Naive thymus-derived CD4-positive, alpha-beta T cell (primary cell): ENCODE data around the gene ASIC2. TPM values are rescaled to one million over a fixed set of nuclear protein-coding genes. Genes with fewer than 3 reads are reported as not detected.

Experiments used
- ATAC-seq: fragments of 150-1000 bp; cut with Tn5 transposase; 2 replicates; pipeline ENCODE4 v1.10.0; 2021; ENCODE audit warnings: mild to moderate bottlenecking, moderate library complexity
- CTCF ChIA-PET: fragments of 350-600 bp; sonication (Branson Sonifier 250); formaldehyde crosslinking; loops from one replicate; lab custom pipeline; 2021; ENCODE audit warnings: antibody characterized with exemption; lab: Charles Lee
- POLR2A ChIA-PET: fragments of 350-600 bp; sonication (Branson Sonifier 250); formaldehyde crosslinking; loops from one replicate; lab custom pipeline; 2021; ENCODE audit warnings: antibody characterized with exemption, inconsistent platforms; lab: Charles Lee
- DNase-seq, 9 donors: peaks; one replicate each; pipeline versions ENCODE4 v3.0.0 to v3.0.0-alpha.2; 2020 to 2022; ENCODE audit warnings: mixed read lengths in 1 of 9
- H3K27ac ChIP-seq: one replicate; pipeline ENCODE4 v1.7.0; 2013; ENCODE audit warnings: mild to moderate bottlenecking, low read depth, low read length, moderate library complexity
- H3K27me3 ChIP-seq, 2 donors: one replicate each; pipeline ENCODE4 v1.7.0; 2013; ENCODE audit warnings: low read length in 2 of 2, mild to moderate bottlenecking in 2 of 2, moderate library complexity in 2 of 2; ENCODE audit not compliant: control insufficient read depth in 2 of 2, insufficient read depth in 2 of 2
- H3K36me3 ChIP-seq, 3 experiments: 1 replicate in 2 of 3; 2 replicates in 1 of 3; pipeline ENCODE4 v1.7.0; 2013; ENCODE audit warnings: low read length in 3 of 3, mild to moderate bottlenecking in 3 of 3, moderate library complexity in 1 of 3; ENCODE audit not compliant: insufficient read depth in 3 of 3, control insufficient read depth in 2 of 3
- H3K4me1 ChIP-seq, 2 donors: one replicate each; pipeline ENCODE4 v1.7.0; 2013; ENCODE audit warnings: low read length in 2 of 2, mild to moderate bottlenecking in 2 of 2, moderate library complexity in 1 of 2; ENCODE audit not compliant: control insufficient read depth in 2 of 2, insufficient read depth in 2 of 2
- H3K4me3 ChIP-seq: 2 replicates; pipeline ENCODE4 v1.7.0; 2013; ENCODE audit warnings: mild to moderate bottlenecking, low read length
- H3K9me3 ChIP-seq, 3 experiments: 1 replicate in 2 of 3; 2 replicates in 1 of 3; pipeline ENCODE4 v1.7.0; 2013; ENCODE audit warnings: low read length in 3 of 3; ENCODE audit not compliant: control insufficient read depth in 2 of 3
- H3K27ac Mint-ChIP-seq, 9 donors: one replicate each; pipeline ENCODE4 v1.8.0; 2020 to 2022; ENCODE audit warnings: mixed read lengths in 9 of 9, mild to moderate bottlenecking in 8 of 9, moderate library complexity in 5 of 9, inconsistent platforms in 2 of 9
- H3K27me3 Mint-ChIP-seq, 5 donors: one replicate each; pipeline ENCODE4 v1.8.0; 2021 to 2022; ENCODE audit warnings: mixed read lengths in 5 of 5, mild to moderate bottlenecking in 1 of 5
- H3K36me3 Mint-ChIP-seq, 5 donors: one replicate each; pipeline ENCODE4 v1.8.0; 2020 to 2022; ENCODE audit warnings: mixed read lengths in 5 of 5, mild to moderate bottlenecking in 3 of 5, inconsistent platforms in 1 of 5
- H3K4me1 Mint-ChIP-seq, 7 donors: one replicate each; pipeline ENCODE4 v1.8.0; 2020 to 2022; ENCODE audit warnings: mixed read lengths in 7 of 7, mild to moderate bottlenecking in 3 of 7, inconsistent platforms in 1 of 7
- H3K4me3 Mint-ChIP-seq, 10 donors: one replicate each; pipeline ENCODE4 v1.8.0; 2020 to 2022; ENCODE audit warnings: mild to moderate bottlenecking in 10 of 10, mixed read lengths in 10 of 10, moderate library complexity in 6 of 10, inconsistent platforms in 2 of 10
- H3K9me3 Mint-ChIP-seq, 11 donors: one replicate each; pipeline ENCODE4 v1.8.0; 2020 to 2022; ENCODE audit warnings: mixed read lengths in 11 of 11, mild to moderate bottlenecking in 4 of 11, inconsistent platforms in 1 of 11, moderate library complexity in 1 of 11
- intact Hi-C, 2 donors: fragments of 100-400 bp; cut with micrococcal nuclease; formaldehyde crosslinking; loops; one replicate each; pipeline ENCODE4 v1.15.1; 2023
- polyA plus RNA-seq, 2 donors: library from polyadenylated mRNA; unstranded; fragments of 300-500 nt; fragmentation: Illumina TruSeq; gene quantifications; one replicate each; pipeline ENCODE4 v1.2.3, GENCODE V29; 2021
- total RNA-seq, 6 experiments: library from RNA in 5 of 6; stranded (reverse) in 5 of 6; gene quantifications; 1 replicate in 5 of 6; 2 replicates in 1 of 6; pipeline ENCODE4 v1.2.3 and lab custom pipeline; 2021 to 2026

ASIC2 gene
- total and polyA plus RNA-seq, 7 experiments from 2014 or later, result not detected

DNA sequence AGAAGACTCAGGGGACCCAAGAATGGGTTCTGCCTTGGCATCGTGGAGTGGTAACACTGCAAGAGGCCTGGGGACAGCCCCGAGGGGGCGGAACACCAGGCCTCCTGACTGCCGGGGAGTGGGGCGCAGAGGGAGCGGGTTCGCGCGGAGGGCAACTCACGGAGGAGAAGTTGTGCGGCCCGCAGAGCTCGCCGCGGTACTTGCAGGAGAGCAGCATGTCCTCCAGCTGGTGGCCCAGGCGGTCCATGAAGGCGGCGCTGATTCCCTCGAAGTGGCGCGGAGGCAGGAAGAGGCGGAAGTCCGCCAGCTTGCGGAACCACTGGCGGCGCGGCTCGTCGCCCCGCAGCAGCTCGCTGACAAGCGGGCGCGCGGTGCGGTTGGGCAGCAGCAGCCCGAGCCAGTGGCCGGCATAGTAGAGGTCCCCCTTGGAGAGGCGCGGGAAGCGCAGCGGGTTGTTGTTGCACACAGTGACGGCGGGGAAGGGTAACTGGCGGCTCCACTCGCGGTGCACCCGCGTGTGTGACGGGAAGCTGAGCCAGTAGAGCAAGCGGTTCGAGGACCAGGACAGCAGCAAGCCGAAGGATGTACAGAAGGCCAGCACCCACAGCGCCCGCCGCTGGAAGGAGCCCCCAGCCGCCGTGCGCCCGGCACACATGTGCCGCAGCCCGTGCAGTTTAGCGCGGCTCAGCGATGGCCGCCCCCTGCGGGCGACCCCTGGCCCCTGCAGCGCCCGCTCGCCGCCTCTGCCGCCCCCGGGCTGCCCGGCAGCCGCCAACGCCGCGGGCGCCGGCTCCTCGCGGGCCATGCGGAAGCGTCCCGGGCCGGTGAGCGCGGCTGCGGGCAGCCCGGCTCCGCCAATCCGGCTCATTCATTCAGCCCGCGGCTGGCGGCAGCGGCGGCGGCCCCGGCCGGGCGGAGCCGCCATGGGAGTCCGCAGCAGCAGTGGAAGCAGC, 1.6 kb downstream of the ASIC2 start:
- intact Hi-C loops, result no loop called here
- H3K4me3 ChIP-seq, result no peak overlapping the region
- Mint-ChIP-seq H3K36me3 (peaks cover 0 to 6% (median 0%) of the 10 kb centered on the region in 5 donors), H3K27me3 (peaks cover 54 to 66% (median 59%) of the 10 kb centered on the region in 5 donors), H3K27ac (no peak overlapping the region), H3K4me3 (peak overlapping the region in 9 of 10 donors; percentile 34 to 82 (median 61)), H3K4me1 (peaks cover 3 to 15% (median 10%) of the 10 kb centered on the region in 7 donors), H3K9me3 (peaks cover 0 to 7% (median 0%) of the 10 kb centered on the region in 11 donors)
- H3K27me3 ChIP-seq, result peaks cover 0 to 6% of the 10 kb centered on the region in 2 donors
- H3K36me3 ChIP-seq, result no peaks in the 10 kb centered on the region
- ChIA-PET CTCF (no interaction called here), POLR2A (no interaction called here)
- no peak overlapping the region for H3K27ac ChIP-seq
- no peak for DNase-seq
- no peaks in the 10 kb centered on the region for H3K9me3 ChIP-seq
- no peaks in the 10 kb centered on the region for H3K4me1 ChIP-seq
- ATAC-seq, result no peak

DNA sequence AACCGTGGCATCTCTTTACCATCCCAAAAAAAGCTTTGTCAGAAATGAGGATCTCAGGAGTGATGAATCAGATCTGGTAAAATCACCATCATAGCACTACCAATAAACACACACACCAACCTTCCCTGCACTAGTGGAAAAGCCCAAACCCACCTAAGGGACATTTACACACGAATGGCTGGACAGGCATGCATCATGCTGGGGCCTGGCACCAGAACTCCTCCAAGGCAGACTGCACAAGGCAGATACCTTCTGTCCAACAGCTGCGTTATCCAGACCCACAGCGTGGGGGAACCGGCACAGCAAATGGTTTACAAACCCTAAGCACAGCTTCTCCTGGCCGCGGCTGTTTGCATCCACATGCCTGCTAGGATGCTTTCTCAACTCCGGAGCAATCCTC, 2.8 kb downstream of the ASIC2 start:
- no peak overlapping the region for H3K27ac ChIP-seq
- peaks cover 53 to 65% (median 61%) of the 10 kb centered on the region in 5 donors for H3K27me3 Mint-ChIP-seq
- H3K27ac Mint-ChIP-seq, result no peak overlapping the region
- H3K36me3 Mint-ChIP-seq, result peaks cover 0 to 6% (median 0%) of the 10 kb centered on the region in 5 donors
- ChIA-PET CTCF (no interaction called here), POLR2A (no interaction called here)
- intact Hi-C loops, result no loop called here
- ATAC-seq, result no peak
- peaks cover 0 to 8% (median 0%) of the 10 kb centered on the region in 11 donors for H3K9me3 Mint-ChIP-seq
- DNase-seq, result no peak
- H3K4me3 Mint-ChIP-seq, result no peak overlapping the region
- peaks cover 3 to 15% (median 10%) of the 10 kb centered on the region in 7 donors for H3K4me1 Mint-ChIP-seq
- no peak overlapping the region for H3K4me3 ChIP-seq
- no peaks in the 10 kb centered on the region for H3K36me3 ChIP-seq
- H3K4me1 ChIP-seq, result no peaks in the 10 kb centered on the region
- H3K27me3 ChIP-seq, result peaks cover 0 to 6% of the 10 kb centered on the region in 2 donors
- H3K9me3 ChIP-seq, result no peaks in the 10 kb centered on the region

DNA sequence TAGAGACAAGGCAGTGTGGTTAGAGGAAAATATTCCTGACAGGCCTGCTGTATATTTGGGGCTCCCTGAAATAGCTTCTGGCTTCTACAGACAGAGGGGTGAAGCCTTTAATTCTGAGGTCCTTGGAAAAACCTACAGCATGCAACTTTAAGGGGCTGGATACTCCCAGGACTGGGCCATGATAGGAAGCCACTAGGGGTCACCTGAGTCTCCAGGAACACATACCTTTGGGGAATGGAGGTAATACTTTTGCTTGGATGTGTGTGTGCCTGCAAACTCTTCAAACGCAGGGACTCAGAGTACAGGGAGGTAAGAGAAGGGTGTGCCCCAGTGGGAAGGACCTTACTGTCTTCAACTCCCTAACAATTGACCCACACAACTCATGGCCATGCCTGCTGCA, 4.1 kb downstream of the ASIC2 start:
- no peak overlapping the region for H3K4me3 ChIP-seq
- ChIA-PET POLR2A (no interaction called here), CTCF (no interaction called here)
- no peak overlapping the region for H3K27ac ChIP-seq
- no peak for DNase-seq
- no peaks in the 10 kb centered on the region for H3K27me3 ChIP-seq
- H3K27ac Mint-ChIP-seq, result no peak overlapping the region
- no peaks in the 10 kb centered on the region for H3K9me3 ChIP-seq
- peaks cover 0 to 8% (median 0%) of the 10 kb centered on the region in 11 donors for H3K9me3 Mint-ChIP-seq
- H3K4me3 Mint-ChIP-seq, result no peak overlapping the region
- intact Hi-C loops, result no loop called here
- H3K36me3 Mint-ChIP-seq, result peaks cover 0 to 6% (median 0%) of the 10 kb centered on the region in 5 donors
- no peaks in the 10 kb centered on the region for H3K36me3 ChIP-seq
- H3K4me1 ChIP-seq, result no peaks in the 10 kb centered on the region
- H3K27me3 Mint-ChIP-seq, result peaks cover 42 to 54% (median 48%) of the 10 kb centered on the region in 5 donors
- H3K4me1 Mint-ChIP-seq, result peaks cover 3 to 12% (median 10%) of the 10 kb centered on the region in 7 donors
- no peak for ATAC-seq

DNA sequence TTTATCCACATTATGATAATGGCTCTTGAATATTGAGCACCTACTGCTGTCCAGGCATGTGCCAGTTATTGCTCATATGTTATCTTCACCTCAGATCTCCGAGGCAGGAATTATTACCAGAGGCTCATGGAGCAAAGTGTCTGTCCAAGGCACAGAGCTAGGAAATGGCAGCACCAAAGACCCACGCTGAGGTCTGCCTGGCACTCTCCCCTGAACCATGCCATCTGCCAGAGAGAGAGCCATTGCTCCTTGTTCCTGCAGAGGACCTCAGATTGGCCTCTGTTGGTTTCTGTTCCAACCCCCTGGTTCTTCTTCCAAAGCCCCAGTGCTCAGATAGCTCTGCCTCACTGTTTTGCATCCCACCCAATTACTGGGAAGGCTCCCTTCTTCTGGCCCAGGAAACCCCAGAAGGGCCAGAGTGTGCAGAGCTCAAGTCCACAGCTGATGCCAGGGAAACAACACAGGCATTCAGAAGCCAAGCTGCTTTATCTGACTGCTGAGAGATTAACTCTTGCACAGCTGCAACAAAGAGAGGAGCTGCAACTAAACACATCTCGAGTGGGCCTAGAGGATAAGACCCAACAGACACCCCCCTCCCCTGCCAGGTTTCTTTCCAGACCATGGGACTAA, 5.9 kb downstream of the ASIC2 start:
- POLR2A ChIA-PET, result no interaction called here
- Histone ChIP-seq H3K27ac (no peak overlapping the region), H3K9me3 (no peaks in the 10 kb centered on the region), H3K27me3 (no peaks in the 10 kb centered on the region), H3K36me3 (no peaks in the 10 kb centered on the region), H3K4me1 (no peaks in the 10 kb centered on the region), H3K4me3 (no peak overlapping the region)
- no peaks in the 10 kb centered on the region for H3K36me3 Mint-ChIP-seq
- no peak overlapping the region for H3K27ac Mint-ChIP-seq
- peaks cover 3 to 11% (median 8%) of the 10 kb centered on the region in 7 donors for H3K4me1 Mint-ChIP-seq
- H3K9me3 Mint-ChIP-seq, result peaks cover 0 to 3% (median 0%) of the 10 kb centered on the region in 11 donors
- no peak overlapping the region for H3K4me3 Mint-ChIP-seq
- H3K27me3 Mint-ChIP-seq, result peaks cover 31 to 46% (median 45%) of the 10 kb centered on the region in 5 donors
- CTCF ChIA-PET, result no interaction called here
- ATAC-seq, result no peak
- no peak for DNase-seq
- intact Hi-C loops, result no loop called here

DNA sequence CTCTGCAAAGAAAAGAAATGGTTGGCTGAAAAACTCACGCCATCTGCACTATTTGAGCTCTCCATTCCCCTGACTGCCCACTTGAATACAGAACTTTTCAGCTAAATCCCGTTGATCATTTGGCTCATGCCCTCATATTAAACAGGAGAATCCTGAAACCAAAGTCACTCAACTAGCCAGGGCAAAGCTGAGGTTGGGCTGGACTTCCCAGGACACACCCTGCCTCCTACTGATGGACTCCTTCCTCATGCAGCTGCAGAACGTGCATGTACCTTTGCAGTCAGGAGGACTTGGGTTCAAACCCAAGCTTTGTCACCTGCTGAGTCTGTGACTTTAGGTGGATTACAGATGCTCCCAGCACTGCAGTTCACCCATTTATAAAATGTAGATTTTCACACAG, 7.7 kb downstream of the ASIC2 start:
- Mint-ChIP-seq H3K27me3 (peaks cover 22 to 34% (median 33%) of the 10 kb centered on the region in 5 donors), H3K4me1 (no peaks in the 10 kb centered on the region), H3K36me3 (no peaks in the 10 kb centered on the region), H3K9me3 (peaks cover 0 to 3% (median 0%) of the 10 kb centered on the region in 11 donors), H3K4me3 (no peak overlapping the region), H3K27ac (no peak overlapping the region)
- DNase-seq (no peak), ATAC-seq (no peak)
- H3K27me3 ChIP-seq, result no peaks in the 10 kb centered on the region
- no peaks in the 10 kb centered on the region for H3K4me1 ChIP-seq
- no peak overlapping the region for H3K4me3 ChIP-seq
- CTCF ChIA-PET, result no interaction called here
- no peaks in the 10 kb centered on the region for H3K36me3 ChIP-seq
- H3K27ac ChIP-seq, result no peak overlapping the region
- no peaks in the 10 kb centered on the region for H3K9me3 ChIP-seq
- POLR2A ChIA-PET, result no interaction called here
- intact Hi-C loops, result no loop called here

DNA sequence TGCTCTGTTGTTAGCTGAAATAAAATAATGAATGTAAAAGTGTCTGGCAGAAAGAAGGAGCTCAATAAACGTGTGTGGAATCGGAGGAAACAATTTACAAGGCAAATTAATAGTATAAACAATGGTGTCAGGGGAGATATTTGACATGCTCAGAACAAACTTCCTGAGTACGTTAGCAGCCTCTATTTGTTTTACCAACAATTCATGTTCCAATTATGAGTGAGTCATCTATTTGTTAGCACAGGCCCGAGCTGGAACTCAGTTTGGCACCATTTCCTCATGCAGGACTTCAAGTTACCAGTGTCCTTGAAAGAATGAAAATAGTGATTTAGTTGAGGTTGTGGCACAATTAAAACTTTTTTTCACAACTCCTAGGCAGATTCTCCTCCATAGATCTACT, 9.1 kb downstream of the ASIC2 start:
- ChIA-PET POLR2A (no interaction called here), CTCF (no interaction called here)
- DNase-seq (no peak), ATAC-seq (no peak)
- no peak overlapping the region for H3K27ac Mint-ChIP-seq
- peaks cover 0 to 3% (median 0%) of the 10 kb centered on the region in 11 donors for H3K9me3 Mint-ChIP-seq
- no peaks in the 10 kb centered on the region for H3K36me3 ChIP-seq
- H3K4me3 Mint-ChIP-seq, result no peak overlapping the region
- H3K4me3 ChIP-seq, result no peak overlapping the region
- H3K9me3 ChIP-seq, result no peaks in the 10 kb centered on the region
- H3K27me3 ChIP-seq, result no peaks in the 10 kb centered on the region
- intact Hi-C loops, result no loop called here
- no peaks in the 10 kb centered on the region for H3K36me3 Mint-ChIP-seq
- no peak overlapping the region for H3K27ac ChIP-seq
- no peaks in the 10 kb centered on the region for H3K4me1 Mint-ChIP-seq
- H3K4me1 ChIP-seq, result no peaks in the 10 kb centered on the region
- H3K27me3 Mint-ChIP-seq, result peaks cover 15 to 29% (median 23%) of the 10 kb centered on the region in 5 donors
